MM.1S (cell line): ENCODE results near the gene KCNQ1.

Source experiments
- DNase-seq: peaks from one replicate; pipeline ENCODE4 v3.0.0-alpha.2; 2015
- H2AFZ ChIP-seq: fragments of 300-600 bp; sonication (generic); 2 replicates; pipeline ENCODE4 v1.6.0; 2016; ENCODE audit warnings: antibody characterized with exemption, low read length
- H3F3A ChIP-seq: fragments of 300-600 bp; sonication (generic); 2 replicates; pipeline ENCODE4 v1.6.1; 2016; ENCODE audit warnings: mild to moderate bottlenecking, antibody characterized with exemption, low read length, moderate library complexity, mixed read lengths; ENCODE audit not compliant: insufficient read depth
- H3K27ac ChIP-seq: fragments of 300-600 bp; sonication (generic); 2 replicates; pipeline ENCODE4 v1.5.1; 2016; ENCODE audit warnings: mild to moderate bottlenecking, low read length
- H3K27me3 ChIP-seq: fragments of 300-600 bp; sonication (generic); replicated peaks from 2 replicates; pipeline ENCODE4 v1.6.0; 2016; ENCODE audit warnings: low read length; ENCODE audit not compliant: insufficient read depth
- H3K36me3 ChIP-seq: fragments of 300-600 bp; sonication (generic); replicated peaks from 2 replicates; pipeline ENCODE4 v1.6.1; 2016; ENCODE audit warnings: mild to moderate bottlenecking, low read length, mixed read lengths; ENCODE audit not compliant: insufficient read depth
- H3K4me1 ChIP-seq: fragments of 300-600 bp; sonication (generic); 2 replicates; pipeline ENCODE4 v1.6.1; 2016; ENCODE audit warnings: low read length, mixed read lengths
- H3K4me2 ChIP-seq: fragments of 300-600 bp; sonication (generic); 2 replicates; pipeline ENCODE4 v1.6.0; 2016; ENCODE audit warnings: low read depth, low read length
- H3K4me3 ChIP-seq: fragments of 300-600 bp; sonication (generic); 2 replicates; pipeline ENCODE4 v1.5.1; 2016; ENCODE audit warnings: low read length, mixed read lengths
- H3K79me2 ChIP-seq: fragments of 300-600 bp; sonication (generic); 2 replicates; pipeline ENCODE4 v1.6.1; 2016; ENCODE audit warnings: mixed run types, low read length, mixed read lengths
- H3K9ac ChIP-seq: fragments of 300-600 bp; sonication (generic); 2 replicates; pipeline ENCODE4 v1.6.1; 2016; ENCODE audit warnings: low read length, mixed read lengths
- H3K9me2 ChIP-seq: fragments of 300-600 bp; sonication (generic); replicated peaks from 2 replicates; pipeline ENCODE4 v1.6.1; 2016; ENCODE audit warnings: mild to moderate bottlenecking, low read length, mixed read lengths; ENCODE audit not compliant: insufficient read depth
- H3K9me3 ChIP-seq: fragments of 300-600 bp; sonication (generic); replicated peaks from 2 replicates; pipeline ENCODE4 v1.6.1; 2016; ENCODE audit warnings: mild to moderate bottlenecking, low read length, mixed read lengths; ENCODE audit not compliant: insufficient read depth
- H4K20me1 ChIP-seq: fragments of 300-600 bp; sonication (generic); 2 replicates; pipeline ENCODE4 v1.6.1; 2016; ENCODE audit warnings: mild to moderate bottlenecking, low read length, moderate library complexity, mixed read lengths; ENCODE audit not compliant: insufficient read depth
- EZH2 ChIP-seq: fragments of 300-600 bp; sonication (generic); optimal IDR thresholded peaks from 2 replicates; pipeline ENCODE3; 2017; ENCODE audit warnings: low read depth, mild to moderate bottlenecking, antibody characterized with exemption, low read length, mixed read lengths
- EZH2phosphoT487 ChIP-seq: fragments of 300-600 bp; sonication (generic); IDR thresholded peaks from 2 replicates; pipeline ENCODE4 v1.6.1; 2018; ENCODE audit warnings: antibody characterized with exemption, low read length
- TF ChIP-seq, protein P1 (sequence below): fragments of 300-600 bp; sonication (generic); IDR thresholded peaks from 2 replicates; pipeline ENCODE4 v1.5.1; 2016; ENCODE audit warnings: antibody characterized with exemption, low read length, mixed read lengths

KCNQ1 gene

DNA sequence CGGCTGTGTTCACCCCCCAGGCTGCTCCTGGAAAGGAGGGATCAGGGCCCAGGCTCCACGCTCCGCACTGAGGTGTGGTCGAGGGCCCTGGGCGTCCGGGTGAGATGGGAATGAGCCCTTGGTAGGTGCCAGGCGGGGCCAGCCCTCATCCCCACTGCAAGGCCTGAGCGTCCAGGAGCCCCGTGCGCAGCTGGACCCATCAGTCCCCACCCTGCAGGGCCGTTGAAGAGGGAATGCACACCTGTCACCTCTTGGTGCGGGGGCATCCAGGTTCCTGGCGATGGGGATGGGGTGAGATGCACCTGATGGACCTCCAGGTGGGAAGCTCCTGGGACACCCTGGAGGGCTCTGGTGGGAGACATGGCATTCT, 72.2 kb downstream of the KCNQ1 start:
- no peaks in the 10 kb centered on the region for H3K4me1 ChIP-seq
- H3K9me2 ChIP-seq = no peaks in the 10 kb centered on the region
- H3K4me2 ChIP-seq = no peak overlapping the region
- no peak overlapping the region for H3K4me3 ChIP-seq
- H3F3A ChIP-seq = no peaks in the 10 kb centered on the region
- H3K9me3 ChIP-seq = no peaks in the 10 kb centered on the region
- H3K27me3 ChIP-seq = no peaks in the 10 kb centered on the region
- H3K79me2 ChIP-seq = no peaks in the 10 kb centered on the region
- H2AFZ ChIP-seq = no peak overlapping the region
- no peak overlapping the region for H3K9ac ChIP-seq
- TF ChIP-seq EZH2phosphoT487 (no peak), EZH2 (no peak)
- TF ChIP-seq, protein P1, sequence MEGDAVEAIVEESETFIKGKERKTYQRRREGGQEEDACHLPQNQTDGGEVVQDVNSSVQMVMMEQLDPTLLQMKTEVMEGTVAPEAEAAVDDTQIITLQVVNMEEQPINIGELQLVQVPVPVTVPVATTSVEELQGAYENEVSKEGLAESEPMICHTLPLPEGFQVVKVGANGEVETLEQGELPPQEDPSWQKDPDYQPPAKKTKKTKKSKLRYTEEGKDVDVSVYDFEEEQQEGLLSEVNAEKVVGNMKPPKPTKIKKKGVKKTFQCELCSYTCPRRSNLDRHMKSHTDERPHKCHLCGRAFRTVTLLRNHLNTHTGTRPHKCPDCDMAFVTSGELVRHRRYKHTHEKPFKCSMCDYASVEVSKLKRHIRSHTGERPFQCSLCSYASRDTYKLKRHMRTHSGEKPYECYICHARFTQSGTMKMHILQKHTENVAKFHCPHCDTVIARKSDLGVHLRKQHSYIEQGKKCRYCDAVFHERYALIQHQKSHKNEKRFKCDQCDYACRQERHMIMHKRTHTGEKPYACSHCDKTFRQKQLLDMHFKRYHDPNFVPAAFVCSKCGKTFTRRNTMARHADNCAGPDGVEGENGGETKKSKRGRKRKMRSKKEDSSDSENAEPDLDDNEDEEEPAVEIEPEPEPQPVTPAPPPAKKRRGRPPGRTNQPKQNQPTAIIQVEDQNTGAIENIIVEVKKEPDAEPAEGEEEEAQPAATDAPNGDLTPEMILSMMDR = no peak
- H4K20me1 ChIP-seq = no peaks in the 10 kb centered on the region
- no peak overlapping the region for H3K27ac ChIP-seq
- no peaks in the 10 kb centered on the region for H3K36me3 ChIP-seq
- no peak for DNase-seq

DNA sequence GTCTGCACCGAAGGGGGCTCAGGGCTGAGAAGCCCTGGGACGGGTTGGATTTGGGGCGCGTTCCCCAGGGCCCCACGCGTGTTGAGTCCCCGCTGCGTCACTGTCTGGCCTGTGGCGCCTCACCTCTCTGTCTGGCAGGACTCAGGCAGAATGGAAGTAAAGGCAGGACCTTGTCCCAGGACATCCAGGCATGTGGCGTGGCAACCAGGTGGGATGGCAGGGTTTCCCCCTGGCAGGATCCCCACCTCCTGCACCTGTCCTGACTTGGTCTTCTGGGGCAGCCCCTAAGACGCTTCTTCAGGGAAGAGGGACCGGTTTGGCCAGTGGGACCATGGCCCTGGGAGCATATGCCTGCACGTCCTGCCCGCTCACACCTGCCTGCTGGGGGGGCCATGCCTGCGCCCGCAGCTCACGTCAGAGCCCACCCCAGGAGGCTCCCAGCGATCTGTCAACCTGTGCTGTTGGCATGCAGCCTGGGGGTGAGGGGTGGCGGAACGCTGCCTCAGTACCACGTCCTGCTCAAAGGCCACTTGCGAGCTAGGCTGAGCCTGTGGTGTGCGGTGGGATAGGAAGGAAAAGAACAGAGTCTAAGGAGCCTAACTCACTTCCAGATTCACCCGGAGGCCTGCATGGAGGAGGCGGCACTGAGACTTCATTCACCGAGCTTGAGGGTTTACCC, 72.7 kb downstream of the KCNQ1 start:
- H3K79me2 ChIP-seq = no peaks in the 10 kb centered on the region
- no peak overlapping the region for H3K4me3 ChIP-seq
- H3K4me2 ChIP-seq = no peak overlapping the region
- no peaks in the 10 kb centered on the region for H3K4me1 ChIP-seq
- TF ChIP-seq EZH2phosphoT487 (no peak), EZH2 (no peak)
- TF ChIP-seq, protein P1 = no peak
- no peaks in the 10 kb centered on the region for H3K36me3 ChIP-seq
- no peaks in the 10 kb centered on the region for H3K27me3 ChIP-seq
- H3K9me2 ChIP-seq = no peaks in the 10 kb centered on the region
- no peak overlapping the region for H3K9ac ChIP-seq
- DNase-seq = no peak
- no peaks in the 10 kb centered on the region for H4K20me1 ChIP-seq
- H2AFZ ChIP-seq = no peak overlapping the region
- no peaks in the 10 kb centered on the region for H3K9me3 ChIP-seq
- H3K27ac ChIP-seq = no peak overlapping the region
- H3F3A ChIP-seq = no peaks in the 10 kb centered on the region

DNA sequence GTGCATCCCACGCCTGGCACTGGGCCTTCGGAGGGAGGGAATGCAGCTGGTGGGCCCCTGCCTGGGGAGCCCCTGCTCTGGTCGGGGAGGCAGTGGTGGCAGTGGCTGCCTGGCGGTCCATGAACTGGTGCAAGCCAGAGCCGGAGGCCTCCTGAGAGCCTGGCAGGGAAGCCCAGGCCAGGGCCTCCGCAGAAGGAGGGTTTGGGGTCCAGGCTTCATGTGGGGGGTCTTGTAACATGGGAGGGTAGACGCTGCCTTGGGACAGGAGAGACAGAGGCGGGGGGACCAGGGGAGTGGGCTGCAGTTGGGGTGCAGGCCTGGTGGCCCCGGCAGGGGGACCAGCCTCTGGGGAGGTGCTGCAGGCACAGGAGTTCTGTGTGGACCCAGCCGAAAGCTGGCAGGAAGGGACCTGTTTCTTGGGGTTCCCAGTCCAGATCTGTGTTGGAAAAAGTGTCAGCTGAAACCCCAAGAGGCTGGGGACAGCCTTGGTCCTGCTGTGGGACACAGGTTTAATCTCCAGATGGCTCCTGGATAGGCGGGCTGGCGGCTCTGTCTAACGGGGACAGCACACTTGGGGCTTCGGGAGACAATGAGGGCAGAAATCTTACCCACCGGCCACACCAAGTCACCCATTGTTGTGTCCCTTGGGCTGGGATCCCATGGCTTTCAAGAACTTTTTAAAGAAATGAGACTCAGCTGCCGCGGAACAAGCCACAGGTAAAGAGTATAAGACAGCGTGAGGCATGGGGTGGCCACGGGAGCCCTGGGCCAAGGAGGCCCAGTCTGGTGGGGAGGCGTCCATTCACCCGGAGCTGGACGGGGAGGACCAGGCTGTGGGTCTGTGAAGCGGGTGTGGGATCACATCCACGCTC, 73.5 kb downstream of the KCNQ1 start:
- Histone ChIP-seq H2AFZ (no peak overlapping the region), H3K4me3 (no peak overlapping the region), H3K4me1 (no peaks in the 10 kb centered on the region), H3K27ac (no peak overlapping the region), H3K4me2 (no peak overlapping the region), H3K9me2 (no peaks in the 10 kb centered on the region), H3K36me3 (no peaks in the 10 kb centered on the region), H3K9ac (no peak overlapping the region), H3K9me3 (no peaks in the 10 kb centered on the region), H3F3A (no peaks in the 10 kb centered on the region), H3K27me3 (no peaks in the 10 kb centered on the region), H4K20me1 (no peaks in the 10 kb centered on the region), H3K79me2 (no peaks in the 10 kb centered on the region)
- DNase-seq = no peak
- no peak for TF ChIP-seq EZH2
- no peak for TF ChIP-seq EZH2phosphoT487
- TF ChIP-seq, protein P1 = no peak
